Measurements from ENCODE around the gene LTK.

- no peak for TF ChIP-seq CTCF (IDR thresholded peaks at IDR 0.05)
- TF ChIP-seq POLR2AphosphoS5 (IDR thresholded peaks at IDR 0.05; ENCODE audit: low read depth, low read length): no peak
- TF ChIP-seq REST (IDR thresholded peaks at IDR 0.05; ENCODE audit: insufficient read depth in 1 of 2, low read depth in 2 of 2, low read length in 1 of 2): no peak
These were observed 26.2 kb downstream of the LTK start for GRCh38 chr15:41487381-41487780.
